GM21515 (cell line): ENCODE results near the gene GNPTAB.

Experiments used
- ATAC-seq: cut with Tn5 transposase; IDR thresholded peaks from one replicate; pipeline ENCODE4 v1.9.1; 2021; ENCODE audit not compliant: unreplicated experiment

Gene GNPTAB

GRCh38 chr12:101697930-101698799 lies 132.6 kb downstream of the GNPTAB start:
- peak; percentile 35 for ATAC-seq

- ATAC-seq, result peak; percentile 74
Measured at GRCh38 chr12:101697197-101697929, 133.4 kb downstream of the GNPTAB start, which contains the start of gene CHPT1. CHPT1 (plus strand) TSS chr12:101697640; CDS start chr12:101697862, 222 bp downstream.

GRCh38 chr12:101696251-101697196 lies 134.2 kb downstream of the GNPTAB start:
- peak; percentile 45 for ATAC-seq

GRCh38 chr12:101695706-101696105 lies 135.1 kb downstream of the GNPTAB start:
- no peak for ATAC-seq
